NCI-H510A treated with DMSO at 0.1 percent for 48 hours (cell line): Measurements from ENCODE around the gene KLHL30.
A peak's percentile ranks its signal among the peaks of the same experiment; 100 is the strongest.
"Not testable (repeated sequence)": the region's sequence is repeated elsewhere in the genome, so short reads cannot be mapped to it uniquely, and the experiment has no call there.

Source experiments
- DNase-seq: peaks from one replicate; lab custom pipeline; 2025; lab: John Stamatoyannopoulos, UW

The KLHL30 gene

GRCh38 chr2:238161291-238162051 is 23.0 kb downstream of the KLHL30 start:
- no peak for DNase-seq

GRCh38 chr2:238162251-238162845 is 23.9 kb downstream of the KLHL30 start:
- no peak for DNase-seq

GRCh38 chr2:238162846-238163441 is 24.5 kb downstream of the KLHL30 start:
- DNase-seq, result no peak

GRCh38 chr2:238163481-238164198 is 25.2 kb downstream of the KLHL30 start:
- DNase-seq, result no peak

- DNase-seq, result no peak
Measured at GRCh38 chr2:238164906-238165287, 26.4 kb downstream of the KLHL30 start.

- DNase-seq, result no peak
Measured at GRCh38 chr2:238165288-238165921, 26.9 kb downstream of the KLHL30 start.

GRCh38 chr2:238166391-238167343 is 28.2 kb downstream of the KLHL30 start:
- no peak for DNase-seq

- no peak for DNase-seq
Measured at GRCh38 chr2:238167344-238167715, 28.9 kb downstream of the KLHL30 start.

- DNase-seq, result no peak
Measured at GRCh38 chr2:238167761-238168160, 29.3 kb downstream of the KLHL30 start.

GRCh38 chr2:238168196-238169047 is 30.0 kb downstream of the KLHL30 start:
- DNase-seq, result no peak

GRCh38 chr2:238169048-238169707 is 30.7 kb downstream of the KLHL30 start:
- no peak for DNase-seq

GRCh38 chr2:238169708-238170251 is 31.3 kb downstream of the KLHL30 start:
- no peak for DNase-seq

GRCh38 chr2:238170386-238171071 is 32.1 kb downstream of the KLHL30 start:
- no peak for DNase-seq

GRCh38 chr2:238171072-238171431 is 32.6 kb downstream of the KLHL30 start:
- DNase-seq, result not testable (repeated sequence)

- no peak for DNase-seq
Measured at GRCh38 chr2:238171575-238172187, 33.2 kb downstream of the KLHL30 start.

GRCh38 chr2:238172439-238172838 is 34.0 kb downstream of the KLHL30 start:
- no peak for DNase-seq

GRCh38 chr2:238173692-238174091 is 35.2 kb downstream of the KLHL30 start:
- DNase-seq, result peak; percentile 12

- no peak for DNase-seq
Measured at GRCh38 chr2:238174291-238174690, 35.8 kb downstream of the KLHL30 start.
